HG02840 (cell line): ENCODE results near the gene SIRT2.
"Not testable (repeated sequence)": the region's sequence is repeated elsewhere in the genome, so short reads cannot be mapped to it uniquely, and the experiment has no call there.

Experiments used
- ATAC-seq: cut with Tn5 transposase; IDR thresholded peaks from one replicate; pipeline ENCODE4 v1.9.1; 2021; ENCODE audit warnings: mild to moderate bottlenecking, moderate library complexity, moderate number of reproducible peaks; ENCODE audit not compliant: unreplicated experiment, low FRiP score

Gene SIRT2

GRCh38 chr19:38869836-38870607 lies 29.4 kb downstream of the SIRT2 start:
- ATAC-seq = peak; percentile 58

GRCh38 chr19:38869160-38869835 lies 30.1 kb downstream of the SIRT2 start:
- ATAC-seq = no peak

- no peak for ATAC-seq
These were observed 30.9 kb downstream of the SIRT2 start for GRCh38 chr19:38868551-38868950.

- ATAC-seq = no peak
These were observed 32.1 kb downstream of the SIRT2 start for GRCh38 chr19:38867171-38867780.

GRCh38 chr19:38862321-38863059 lies 36.9 kb downstream of the SIRT2 start:
- ATAC-seq = no peak

- no peak for ATAC-seq
These were observed 38.0 kb downstream of the SIRT2 start for GRCh38 chr19:38861368-38861767.

- not testable (repeated sequence) for ATAC-seq
These were observed 39.7 kb downstream of the SIRT2 start for GRCh38 chr19:38859631-38860204.

GRCh38 chr19:38856813-38857212 lies 42.6 kb downstream of the SIRT2 start:
- no peak for ATAC-seq

GRCh38 chr19:38855751-38856150 lies 43.7 kb downstream of the SIRT2 start:
- not testable (repeated sequence) for ATAC-seq

- ATAC-seq = not testable (repeated sequence)
These were observed 44.5 kb downstream of the SIRT2 start for GRCh38 chr19:38854961-38855360.

GRCh38 chr19:38853214-38853613 lies 46.2 kb downstream of the SIRT2 start:
- ATAC-seq = no peak

GRCh38 chr19:38852231-38853044 lies 47.0 kb downstream of the SIRT2 start:
- no peak for ATAC-seq

GRCh38 chr19:38851622-38852230 lies 47.7 kb downstream of the SIRT2 start:
- no peak for ATAC-seq

GRCh38 chr19:38850976-38851621 lies 48.3 kb downstream of the SIRT2 start:
- ATAC-seq = no peak

- peak; percentile 74 for ATAC-seq
These were observed 48.9 kb downstream of the SIRT2 start for GRCh38 chr19:38850436-38850975.

GRCh38 chr19:38849860-38850435 lies 49.5 kb downstream of the SIRT2 start, which contains the start of gene HNRNPL:
TSS of gene HNRNPL (minus strand) at chr19:38849986. CDS start at chr19:38849966, 20 bp downstream.
- ATAC-seq = peak; percentile 53

GRCh38 chr19:38849147-38849859 lies 50.1 kb downstream of the SIRT2 start:
- peak; percentile 25 for ATAC-seq
